Transverse colon (tissue), 4 donors: ENCODE data around the gene KIF1B. TPM values are rescaled to one million over a fixed set of nuclear protein-coding genes. Genes with fewer than 3 reads are reported as not detected.
"Not testable (repeated sequence)": the region's sequence is repeated elsewhere in the genome, so short reads cannot be mapped to it uniquely, and the experiment has no call there.

Experiments used
- DNase-seq: peaks from one replicate; pipeline ENCODE4 v3.0.0-alpha.2; 2019
- H3K27ac ChIP-seq, 4 donors: fragments of 200-600 bp; sonication (generic); 2 replicates each; pipeline ENCODE4 v1.5.1; 2016 to 2018; ENCODE audit warnings: inconsistent platforms in 4 of 4
- H3K27me3 ChIP-seq: fragments of 200-600 bp; sonication (generic); 2 replicates; pipeline ENCODE4 v1.5.1; 2017; ENCODE audit warnings: inconsistent platforms
- H3K36me3 ChIP-seq, 4 donors: fragments of 200-600 bp; sonication (generic); 2 replicates each; pipeline ENCODE4 v1.5.1; 2017 to 2019; ENCODE audit warnings: inconsistent platforms in 4 of 4
- H3K4me1 ChIP-seq, 4 donors: fragments of 200-600 bp; sonication (generic); 2 replicates each; pipeline ENCODE4 v1.5.1; 2017 to 2020; ENCODE audit warnings: inconsistent platforms in 4 of 4
- H3K4me3 ChIP-seq, 4 donors: fragments of 200-600 bp; sonication (generic); 1 replicate in 1 of 4; 2 replicates in 3 of 4; pipeline versions ENCODE4 v1.5.1 to v1.6.1; 2017 to 2019; ENCODE audit warnings: inconsistent platforms in 4 of 4
- H3K9me3 ChIP-seq, 2 donors: fragments of 200-600 bp; sonication (generic); 2 replicates each; pipeline ENCODE4 v1.5.1; 2017 to 2019; ENCODE audit warnings: inconsistent platforms in 2 of 2
- EP300 ChIP-seq: sonication (generic); formaldehyde crosslinking; IDR thresholded peaks from one replicate; pipeline ENCODE4 v1.6.1; 2017; ENCODE audit warnings: antibody characterized with exemption, low read depth
- POLR2A ChIP-seq: fragments of 450-650 bp; IDR thresholded peaks from one replicate; pipeline ENCODE4 v1.6.1; 2016; ENCODE audit warnings: antibody characterized with exemption, mild to moderate bottlenecking, moderate library complexity
- POLR2AphosphoS5 ChIP-seq, 3 donors: sonication (generic); formaldehyde crosslinking; IDR thresholded peaks; one replicate each; pipeline ENCODE4 v1.6.1; 2016; ENCODE audit warnings: antibody characterized with exemption in 3 of 3
- WGBS, 2 donors: methylation state at CpG; one replicate each; pipeline ENCODE4 v1.1.5; 2018; ENCODE audit warnings: low coverage in 1 of 2; 5-methylcytosine and 5-hydroxymethylcytosine counted together
- in situ Hi-C, 4 donors: fragments of 200-750 bp; cut with MboI; loops; one replicate each; pipeline versions ENCODE4 v1.15.0 to v1.15.1; 2017; ENCODE audit warnings: low sequenced_read_pairs in 3 of 4, low pct_ligation_motif_present in 1 of 4, low pct_unique_long_range_greater_than_20kb in 1 of 4
- intact Hi-C: fragments of 100-400 bp; cut with DNase I; formaldehyde crosslinking; loops from one replicate; pipeline ENCODE4 v1.15.1; 2023; ENCODE audit warnings: low total_unique reads
- total RNA-seq, 4 donors: library from RNA; depleted of rRNA; stranded (reverse); fragments of >200 nt; gene quantifications; one replicate each; pipeline ENCODE4 v1.1.0, GENCODE V29; 2016
- TF ChIP-seq, protein P1 (sequence below), 5 experiments: fragments of 200-600 bp in 3 of 5; fragments of 450-650 bp in 2 of 5; sonication (generic) in 3 of 5; IDR thresholded peaks; 1 replicate in 2 of 5; 2 replicates in 3 of 5; pipeline ENCODE4 v1.5.1; 2016 to 2017; ENCODE audit warnings: antibody characterized with exemption in 5 of 5, inconsistent platforms in 3 of 5, mild to moderate bottlenecking in 2 of 5, moderate library complexity in 1 of 5

Gene KIF1B
- total RNA-seq, 4 donors from 2014 or later: 50.9 to 87.9 (median 71.4) TPM

GRCh38 chr1:10424034-10424433 lies 213.7 kb downstream of the KIF1B start:
- H3K27me3 ChIP-seq: no peaks in the 10 kb centered on the region
- no peak overlapping the region for H3K27ac ChIP-seq
- WGBS, 2 donors: 70% methylated on average over 9 of the region's 9 CpGs; no CpG with 5 or more reads in 1 of the 2 donors
- H3K36me3 ChIP-seq: peaks cover 0 to 12% (median 5%) of the 10 kb centered on the region in 4 donors
- H3K4me1 ChIP-seq: no peaks in the 10 kb centered on the region
- in situ Hi-C loops: loop anchor here in 1 of 4 donors (10.0 kb wide), 1 partner anchor 49 kb away; no protein-coding TSS in a partner anchor
- no peak overlapping the region for H3K4me3 ChIP-seq
- H3K9me3 ChIP-seq: no peaks in the 10 kb centered on the region
- DNase-seq: peak; percentile 13
- TF ChIP-seq POLR2A: no peak
- TF ChIP-seq POLR2AphosphoS5 (IDR thresholded peaks at IDR 0.05): no peak
- TF ChIP-seq, protein P1, sequence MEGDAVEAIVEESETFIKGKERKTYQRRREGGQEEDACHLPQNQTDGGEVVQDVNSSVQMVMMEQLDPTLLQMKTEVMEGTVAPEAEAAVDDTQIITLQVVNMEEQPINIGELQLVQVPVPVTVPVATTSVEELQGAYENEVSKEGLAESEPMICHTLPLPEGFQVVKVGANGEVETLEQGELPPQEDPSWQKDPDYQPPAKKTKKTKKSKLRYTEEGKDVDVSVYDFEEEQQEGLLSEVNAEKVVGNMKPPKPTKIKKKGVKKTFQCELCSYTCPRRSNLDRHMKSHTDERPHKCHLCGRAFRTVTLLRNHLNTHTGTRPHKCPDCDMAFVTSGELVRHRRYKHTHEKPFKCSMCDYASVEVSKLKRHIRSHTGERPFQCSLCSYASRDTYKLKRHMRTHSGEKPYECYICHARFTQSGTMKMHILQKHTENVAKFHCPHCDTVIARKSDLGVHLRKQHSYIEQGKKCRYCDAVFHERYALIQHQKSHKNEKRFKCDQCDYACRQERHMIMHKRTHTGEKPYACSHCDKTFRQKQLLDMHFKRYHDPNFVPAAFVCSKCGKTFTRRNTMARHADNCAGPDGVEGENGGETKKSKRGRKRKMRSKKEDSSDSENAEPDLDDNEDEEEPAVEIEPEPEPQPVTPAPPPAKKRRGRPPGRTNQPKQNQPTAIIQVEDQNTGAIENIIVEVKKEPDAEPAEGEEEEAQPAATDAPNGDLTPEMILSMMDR (IDR thresholded peaks at IDR 0.05): no peak
- intact Hi-C loops: no loop called here

DNA sequence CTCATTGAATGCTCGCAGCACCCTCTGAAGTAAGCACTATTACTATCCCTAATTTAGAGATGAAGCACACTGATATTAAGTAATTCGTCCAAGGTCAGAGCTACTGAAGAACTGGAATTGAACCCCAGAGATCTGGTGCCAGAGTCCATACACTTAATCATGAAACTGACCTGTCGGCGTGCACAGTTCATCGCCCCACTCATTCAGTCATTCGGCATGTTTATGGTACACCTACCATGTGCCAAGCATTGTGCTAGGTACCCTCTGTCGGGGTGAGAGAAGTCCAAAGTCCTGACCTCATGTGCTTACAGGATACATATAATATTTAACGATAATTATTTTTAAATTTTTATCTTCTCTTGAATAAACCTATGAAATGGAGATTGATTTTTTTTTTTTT lies 214.3 kb downstream of the KIF1B start:
- no peak for DNase-seq

DNA sequence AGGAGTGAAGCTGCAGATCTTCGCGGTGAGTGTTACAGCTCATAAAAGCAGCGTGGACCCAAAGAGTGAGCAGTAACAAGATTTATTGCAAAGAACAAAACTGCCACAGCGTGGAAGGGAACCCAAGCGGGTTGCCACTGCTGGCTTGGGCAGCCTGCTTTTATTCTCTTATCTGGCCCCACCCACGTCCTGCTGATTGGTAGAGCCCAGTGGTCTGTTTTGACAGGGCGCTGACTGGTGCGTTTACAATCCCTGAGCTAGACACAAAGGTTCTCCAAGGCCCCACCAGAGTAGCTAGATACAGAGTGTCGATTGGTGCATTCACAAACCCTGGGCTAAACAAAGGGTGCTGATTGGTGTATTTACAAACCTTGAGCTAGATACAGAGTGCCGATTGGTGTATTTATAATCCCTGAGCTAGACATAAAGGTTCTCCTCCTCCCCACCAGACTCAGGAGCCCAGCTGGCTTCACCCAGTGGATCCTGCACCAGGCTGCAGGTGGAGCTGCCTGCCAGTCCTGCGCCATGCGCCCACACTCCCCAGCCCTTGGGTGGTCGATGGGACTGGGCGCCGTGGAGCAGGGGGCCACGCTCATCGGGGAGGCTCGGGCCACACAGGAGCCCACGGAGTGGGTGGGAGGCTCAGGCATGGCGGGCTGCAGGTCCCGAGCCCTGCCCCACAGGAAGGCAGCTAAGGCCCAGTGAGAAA lies 215.6 kb downstream of the KIF1B start:
- not testable (repeated sequence) for H3K9me3 ChIP-seq, DNase-seq, H3K36me3 ChIP-seq, H3K4me3 ChIP-seq, H3K4me1 ChIP-seq, H3K27me3 ChIP-seq, H3K27ac ChIP-seq
- TF ChIP-seq POLR2A (peak; percentile 15), POLR2AphosphoS5 (IDR thresholded peaks at IDR 0.05) (peak in 1 of 3 donors; percentile 12)
- in situ Hi-C loops: loop anchor here in 1 of 4 donors (10.0 kb wide), 1 partner anchor 51 kb away; no protein-coding TSS in a partner anchor
- 70% methylated on average over 14 of the region's 21 CpGs; no CpG with 5 or more reads in 1 of the 2 donors for WGBS, 2 donors
- intact Hi-C loops: loop anchor here (5.0 kb wide), 1 partner anchor 49 kb away; no protein-coding TSS in a partner anchor

More for the DNA sequence above, 214.3 kb downstream of the KIF1B start:
- no peaks in the 10 kb centered on the region for H3K27me3 ChIP-seq
- peaks cover 0 to 5% (median 2%) of the 10 kb centered on the region in 4 donors for H3K36me3 ChIP-seq
- peaks cover 0 to 3% (median under 1%) of the 10 kb centered on the region in 4 donors for H3K4me1 ChIP-seq
- intact Hi-C loops (loop anchor here (5.0 kb wide), 1 partner anchor 47 kb away; no protein-coding TSS in a partner anchor), in situ Hi-C loops (loop anchor here in 1 of 4 donors (10.0 kb wide), 1 partner anchor 50 kb away; no protein-coding TSS in a partner anchor)
- WGBS, 2 donors: 58 to 88% methylated on average over 2 to 8 of the region's 8 CpGs
- no peak overlapping the region for H3K27ac ChIP-seq
- no peak overlapping the region for H3K4me3 ChIP-seq
- no peaks in the 10 kb centered on the region for H3K9me3 ChIP-seq
- TF ChIP-seq POLR2AphosphoS5 (IDR thresholded peaks at IDR 0.05) (no peak), POLR2A (no peak), EP300 (no peak)
- TF ChIP-seq, protein P1 (IDR thresholded peaks at IDR 0.05): no peak

DNA sequence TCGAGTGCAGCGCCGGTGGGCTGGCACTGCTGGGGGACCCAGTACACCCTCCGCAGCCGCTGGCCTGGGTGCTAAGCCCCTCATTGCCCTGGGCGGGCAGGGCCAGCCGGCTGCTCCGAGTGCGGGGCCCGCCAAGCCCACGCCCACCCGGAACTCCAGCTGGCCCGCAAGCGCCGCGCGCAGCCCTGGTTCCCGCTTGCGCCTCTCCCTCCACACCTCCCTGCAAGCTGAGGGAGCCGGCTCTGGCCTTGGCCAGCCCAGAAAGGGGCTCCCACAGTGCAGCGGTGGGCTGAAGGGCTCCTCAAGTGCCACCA lies 216.1 kb downstream of the KIF1B start:
- in situ Hi-C loops: loop anchor here in 1 of 4 donors (10.0 kb wide), 1 partner anchor 52 kb away; no protein-coding TSS in a partner anchor
- intact Hi-C loops: loop anchor here (5.0 kb wide), 1 partner anchor 49 kb away; no protein-coding TSS in a partner anchor
- H3K27me3 ChIP-seq, H3K4me3 ChIP-seq, H3K36me3 ChIP-seq, H3K27ac ChIP-seq, DNase-seq, H3K9me3 ChIP-seq: not testable (repeated sequence)
- 92% methylated on average over 4 of the region's 21 CpGs; no CpG with 5 or more reads in 1 of the 2 donors for WGBS, 2 donors
- H3K4me1 ChIP-seq: peaks cover 0 to 13% (median 10%) of the 10 kb centered on the region in 4 donors

DNA sequence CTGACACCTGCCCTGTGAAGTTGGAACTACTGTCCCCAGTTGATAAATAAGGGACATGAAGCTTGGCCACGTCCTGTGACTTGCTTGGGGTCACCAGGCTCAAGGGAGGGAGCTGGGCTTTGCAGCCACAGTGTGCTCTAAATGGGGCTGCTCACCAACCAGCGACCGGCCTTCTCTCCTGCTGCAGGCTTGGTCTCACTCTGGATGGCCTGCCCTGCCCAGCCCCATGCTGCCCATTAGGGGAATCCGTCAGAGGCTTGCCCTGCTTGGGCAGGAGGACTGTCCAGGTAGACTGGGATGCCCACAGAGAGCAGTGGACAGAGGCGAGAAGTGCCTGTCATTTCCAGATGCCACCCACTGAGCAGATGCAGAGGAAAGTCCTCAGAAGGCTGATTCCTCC lies 218.6 kb downstream of the KIF1B start:
- Histone ChIP-seq H3K36me3 (no peaks in the 10 kb centered on the region), H3K9me3 (no peaks in the 10 kb centered on the region), H3K4me3 (no peak overlapping the region), H3K27ac (no peak overlapping the region), H3K27me3 (no peaks in the 10 kb centered on the region), H3K4me1 (peaks cover 0 to 19% (median 14%) of the 10 kb centered on the region in 4 donors)
- no peak for TF ChIP-seq EP300
- no peak for TF ChIP-seq POLR2A
- no peak for TF ChIP-seq POLR2AphosphoS5 (IDR thresholded peaks at IDR 0.05)
- TF ChIP-seq, protein P1 (IDR thresholded peaks at IDR 0.05): no peak
- intact Hi-C loops (loop anchor here (5.0 kb wide), 1 partner anchor 52 kb away; no protein-coding TSS in a partner anchor), in situ Hi-C loops (loop anchor here in 1 of 4 donors (10.0 kb wide), 1 partner anchor 54 kb away; no protein-coding TSS in a partner anchor)
- DNase-seq: no peak
- WGBS, 2 donors: 80 to 92% methylated on average over 1 to 5 of the region's 5 CpGs
